OCI-LY1 (cell line): Measurements from ENCODE around the gene EYA2.

ENCODE experiments used
- H2AFZ ChIP-seq: fragments of 200-600 bp; sonication (generic), shearing (Covaris generic); 2 replicates; pipeline ENCODE4 v1.6.0; 2014; ENCODE audit warnings: antibody characterized with exemption, mild to moderate bottlenecking, low read length
- H3F3A ChIP-seq: fragments of 200-600 bp; sonication (generic), shearing (Covaris generic); 2 replicates; pipeline ENCODE4 v1.6.0; 2014; ENCODE audit warnings: mild to moderate bottlenecking, antibody characterized with exemption, low read length, moderate library complexity; ENCODE audit not compliant: insufficient read depth
- H3K27ac ChIP-seq: fragments of 200-600 bp; sonication (generic); 2 replicates; pipeline ENCODE4 v1.5.1; 2014; ENCODE audit warnings: low read length, mixed run types, mild to moderate bottlenecking, low read depth; ENCODE audit not compliant: poor library complexity, severe bottlenecking
- H3K27me3 ChIP-seq: fragments of 200-600 bp; sonication (generic); 2 replicates; pipeline ENCODE4 v1.6.0; 2014; ENCODE audit warnings: antibody characterized with exemption, mild to moderate bottlenecking, low read length, moderate library complexity; ENCODE audit not compliant: insufficient read depth
- H3K36me3 ChIP-seq: fragments of 200-600 bp; sonication (generic); 2 replicates; pipeline ENCODE4 v1.6.1; 2014; ENCODE audit warnings: mild to moderate bottlenecking, antibody characterized with exemption, low read length, moderate library complexity, mixed read lengths; ENCODE audit not compliant: insufficient read depth
- H3K4me1 ChIP-seq: fragments of 200-600 bp; sonication (generic); 2 replicates; pipeline ENCODE4 v1.5.1; 2014; ENCODE audit warnings: mild to moderate bottlenecking, low read length, moderate library complexity; ENCODE audit not compliant: insufficient read depth, severe bottlenecking
- H3K4me2 ChIP-seq: fragments of 200-600 bp; sonication (generic), shearing (Covaris generic); 2 replicates; pipeline ENCODE4 v1.6.1; 2014; ENCODE audit warnings: low read length
- H3K4me3 ChIP-seq: fragments of 200-600 bp; sonication (generic); 2 replicates; pipeline ENCODE4 v1.5.1; 2014; ENCODE audit warnings: low read length, low read depth, mild to moderate bottlenecking, mixed read lengths; ENCODE audit not compliant: poor library complexity, severe bottlenecking
- H3K79me2 ChIP-seq: fragments of 200-600 bp; shearing (Covaris generic); 2 replicates; pipeline ENCODE4 v1.6.1; 2016; ENCODE audit warnings: mixed run types, low read length, mixed read lengths; ENCODE audit not compliant: insufficient read depth
- H3K9ac ChIP-seq: fragments of 200-600 bp; sonication (generic), shearing (Covaris generic); 2 replicates; pipeline ENCODE4 v1.6.1; 2014; ENCODE audit warnings: mild to moderate bottlenecking, low read length, mixed read lengths
- H3K9me2 ChIP-seq: fragments of 200-600 bp; sonication (generic), shearing (Covaris generic); 2 replicates; pipeline ENCODE4 v1.6.1; 2014; ENCODE audit warnings: low read depth, mild to moderate bottlenecking, low read length, mixed read lengths
- H3K9me3 ChIP-seq: fragments of 200-600 bp; shearing (Covaris generic); 2 replicates; pipeline ENCODE4 v1.6.1; 2014; ENCODE audit warnings: low read length, mixed read lengths
- H4K20me1 ChIP-seq: fragments of 200-600 bp; sonication (generic), shearing (Covaris generic); 2 replicates; pipeline ENCODE4 v1.6.0; 2016; ENCODE audit warnings: mild to moderate bottlenecking, low read length; ENCODE audit not compliant: insufficient read depth
- EZH2 ChIP-seq: fragments of 200-600 bp; sonication (generic), shearing (Covaris generic); IDR thresholded peaks from 2 replicates; pipeline ENCODE4 v1.8.0; 2017; ENCODE audit warnings: borderline replicate concordance, mixed run types, mild to moderate bottlenecking, antibody characterized with exemption, low read length, moderate library complexity, mixed read lengths
- TF ChIP-seq, protein P1 (sequence below): fragments of 200-600 bp; sonication (generic), shearing (Covaris generic); IDR thresholded peaks from 2 replicates; pipeline ENCODE4 v1.5.1; 2017; ENCODE audit warnings: mild to moderate bottlenecking, antibody characterized with exemption, low read length, moderate library complexity, mixed read lengths

The EYA2 gene

DNA sequence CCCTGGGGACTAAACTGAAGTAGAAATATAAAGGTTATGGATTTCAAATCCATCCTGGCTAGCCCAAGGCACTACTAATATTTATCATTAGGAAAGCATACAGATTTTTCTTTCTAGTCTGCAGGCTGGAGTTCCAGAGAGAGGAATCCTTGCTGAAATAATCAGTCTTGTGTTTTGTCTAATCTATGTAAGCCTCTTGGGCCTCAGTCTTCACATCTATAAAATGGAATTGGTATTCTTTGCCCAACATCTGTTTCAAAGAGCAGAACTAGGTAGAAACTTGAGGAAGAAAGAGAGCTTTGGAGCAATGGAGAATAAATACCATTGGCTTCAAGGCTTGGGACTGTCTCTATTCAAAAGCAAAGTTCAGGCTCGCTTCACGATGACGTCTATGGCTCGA, 249.8 kb downstream of the EYA2 start:
- Histone ChIP-seq H2AFZ (no peak overlapping the region), H3K9me2 (no peaks in the 10 kb centered on the region), H3K9ac (no peak overlapping the region), H4K20me1 (no peaks in the 10 kb centered on the region), H3F3A (no peaks in the 10 kb centered on the region; the same call in 1 of the 2 replicates), H3K79me2 (no peaks in the 10 kb centered on the region), H3K4me2 (no peak overlapping the region), H3K27me3 (peaks cover 4% of the 10 kb centered on the region; the same call in 1 of the 2 replicates), H3K4me3 (no peak overlapping the region), H3K4me1 (no peaks in the 10 kb centered on the region), H3K36me3 (no peaks in the 10 kb centered on the region), H3K27ac (no peak overlapping the region), H3K9me3 (0 out of 2 replicates have a peak, but pooled peaks cover 3% of the 10 kb centered on the region)
- TF ChIP-seq, protein P1, sequence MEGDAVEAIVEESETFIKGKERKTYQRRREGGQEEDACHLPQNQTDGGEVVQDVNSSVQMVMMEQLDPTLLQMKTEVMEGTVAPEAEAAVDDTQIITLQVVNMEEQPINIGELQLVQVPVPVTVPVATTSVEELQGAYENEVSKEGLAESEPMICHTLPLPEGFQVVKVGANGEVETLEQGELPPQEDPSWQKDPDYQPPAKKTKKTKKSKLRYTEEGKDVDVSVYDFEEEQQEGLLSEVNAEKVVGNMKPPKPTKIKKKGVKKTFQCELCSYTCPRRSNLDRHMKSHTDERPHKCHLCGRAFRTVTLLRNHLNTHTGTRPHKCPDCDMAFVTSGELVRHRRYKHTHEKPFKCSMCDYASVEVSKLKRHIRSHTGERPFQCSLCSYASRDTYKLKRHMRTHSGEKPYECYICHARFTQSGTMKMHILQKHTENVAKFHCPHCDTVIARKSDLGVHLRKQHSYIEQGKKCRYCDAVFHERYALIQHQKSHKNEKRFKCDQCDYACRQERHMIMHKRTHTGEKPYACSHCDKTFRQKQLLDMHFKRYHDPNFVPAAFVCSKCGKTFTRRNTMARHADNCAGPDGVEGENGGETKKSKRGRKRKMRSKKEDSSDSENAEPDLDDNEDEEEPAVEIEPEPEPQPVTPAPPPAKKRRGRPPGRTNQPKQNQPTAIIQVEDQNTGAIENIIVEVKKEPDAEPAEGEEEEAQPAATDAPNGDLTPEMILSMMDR, result no peak
- no peak for TF ChIP-seq EZH2

DNA sequence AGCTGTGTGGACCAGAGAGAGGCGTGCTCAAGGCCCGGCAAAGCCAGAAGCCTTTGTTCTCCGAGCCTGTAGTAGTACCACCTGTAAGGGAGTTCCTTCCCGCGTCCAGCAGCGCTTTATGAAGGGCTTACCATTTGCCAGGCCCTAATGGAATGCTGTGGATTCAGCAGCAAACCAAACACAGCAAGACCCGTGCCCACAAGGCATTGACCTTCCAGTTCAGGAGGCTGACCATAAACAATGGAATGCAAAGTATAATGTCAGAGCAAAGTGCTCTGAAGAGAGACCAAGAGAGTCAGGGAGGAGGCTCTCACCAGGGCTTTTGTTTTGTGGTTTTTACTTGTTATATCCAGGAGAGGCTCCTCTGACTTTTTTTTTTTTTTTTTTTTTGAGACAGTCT, 252.0 kb downstream of the EYA2 start:
- Histone ChIP-seq H3K79me2 (no peaks in the 10 kb centered on the region), H3K9me3 (no peaks in the 10 kb centered on the region), H3K9ac (no peak overlapping the region), H3K27ac (no peak overlapping the region), H3K27me3 (peaks cover 4% of the 10 kb centered on the region; the same call in 1 of the 2 replicates), H3F3A (no peaks in the 10 kb centered on the region; the same call in 1 of the 2 replicates), H4K20me1 (no peaks in the 10 kb centered on the region), H2AFZ (no peak overlapping the region), H3K4me3 (no peak overlapping the region), H3K9me2 (no peaks in the 10 kb centered on the region), H3K4me2 (no peak overlapping the region), H3K36me3 (no peaks in the 10 kb centered on the region), H3K4me1 (no peaks in the 10 kb centered on the region)
- TF ChIP-seq, protein P1, result no peak
- TF ChIP-seq EZH2, result no peak

DNA sequence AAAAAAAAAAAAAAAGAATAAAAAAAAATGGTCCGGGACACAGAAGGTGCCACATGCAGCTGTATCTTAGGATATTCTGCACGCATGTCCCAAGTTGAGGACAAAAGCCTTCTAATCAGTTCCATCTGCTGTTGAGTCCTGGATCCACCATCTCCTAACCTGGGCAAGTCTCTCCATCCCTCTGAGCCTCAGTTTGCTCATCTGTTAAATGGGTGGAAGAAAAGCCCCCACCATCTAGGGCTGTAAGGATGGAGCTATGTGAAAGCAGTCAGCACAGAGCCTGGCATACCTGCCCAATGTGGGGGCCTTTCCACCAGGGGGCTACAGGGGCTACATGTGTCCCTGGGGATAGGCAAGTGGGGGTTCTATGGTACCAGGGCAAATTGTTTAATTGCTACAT, 253.4 kb downstream of the EYA2 start:
- no peaks in the 10 kb centered on the region for H3K36me3 ChIP-seq

More for the DNA sequence above, 253.4 kb downstream of the EYA2 start:
- Histone ChIP-seq H3F3A (no peaks in the 10 kb centered on the region; the same call in 1 of the 2 replicates), H3K27me3 (peaks cover 4% of the 10 kb centered on the region; the same call in 1 of the 2 replicates), H3K4me2 (no peak overlapping the region), H4K20me1 (no peaks in the 10 kb centered on the region), H3K9ac (no peak overlapping the region), H3K27ac (no peak overlapping the region), H2AFZ (no peak overlapping the region), H3K4me1 (no peaks in the 10 kb centered on the region), H3K4me3 (no peak overlapping the region), H3K9me2 (no peaks in the 10 kb centered on the region), H3K79me2 (no peaks in the 10 kb centered on the region), H3K9me3 (no peaks in the 10 kb centered on the region)
- no peak for TF ChIP-seq EZH2
- TF ChIP-seq, protein P1, result no peak
